Endothelial cell of umbilical vein (primary cell): ENCODE results near the gene ZNF385C. TPM values are rescaled to one million over a fixed set of nuclear protein-coding genes. Genes with fewer than 3 reads are reported as not detected.

Experiments used
- BruUV-seq: library from RNA; stranded (reverse); fragments of 400-500 nt; replicated peaks from 2 replicates; lab custom pipeline; 2021; lab: Mats Ljungman, UMichigan
- CTCF ChIA-PET: fragments of 300-600, 350-600 bp; sonication (Branson Sonifier 250); formaldehyde crosslinking; loops from one replicate; lab custom pipeline; 2021; ENCODE audit warnings: antibody characterized with exemption, inconsistent platforms; lab: Charles Lee
- POLR2A ChIA-PET: fragments of 300-600, 350-600 bp; sonication (Branson Sonifier 250); formaldehyde crosslinking; loops from one replicate; lab custom pipeline; 2021; ENCODE audit warnings: antibody characterized with exemption, inconsistent platforms; lab: Charles Lee
- DNase-seq: peaks from one replicate; pipeline ENCODE4 v3.0.0-alpha.2; 2011; ENCODE audit warnings: low read depth, low spot score
- FAIRE-seq: peaks from 2 replicates; lab custom pipeline; 2011; peaks lifted over from hg19 to GRCh38; lab: Jason Lieb, UNC
- H2AFZ ChIP-seq: 2 replicates; pipeline ENCODE4 v1.6.0; 2012; ENCODE audit warnings: low read depth, low read length, control low read depth, inconsistent platforms
- H3K27ac ChIP-seq: 2 replicates; pipeline ENCODE4 v1.5.1; 2011; ENCODE audit warnings: low read depth, mild to moderate bottlenecking, control low read depth, low read length, moderate library complexity; ENCODE audit not compliant: insufficient read depth
- H3K27me3 ChIP-seq, 2 experiments: 2 replicates each; pipeline versions ENCODE4 v1.6.0 to v1.6.1; 2011; ENCODE audit warnings: low read length in 2 of 2, mixed read lengths in 1 of 2; ENCODE audit not compliant: control insufficient read depth in 2 of 2, insufficient read depth in 2 of 2
- H3K36me3 ChIP-seq, 2 experiments: 2 replicates in 1 of 2; 3 replicates in 1 of 2; pipeline ENCODE4 v1.5.1; 2011; ENCODE audit warnings: low read length in 2 of 2, mild to moderate bottlenecking in 1 of 2, moderate library complexity in 1 of 2; ENCODE audit not compliant: control insufficient read depth in 2 of 2, insufficient read depth in 2 of 2; ENCODE audit errors: extremely low read depth in 1 of 2
- H3K4me1 ChIP-seq: 3 replicates; pipeline ENCODE4 v1.5.1; 2011; ENCODE audit warnings: mild to moderate bottlenecking, low read length; ENCODE audit not compliant: control insufficient read depth, insufficient read depth; ENCODE audit errors: extremely low read depth
- H3K4me2 ChIP-seq: 2 replicates; pipeline ENCODE4 v1.6.1; 2011; ENCODE audit warnings: low read length, control low read depth, mixed read lengths; ENCODE audit not compliant: insufficient read depth
- H3K4me3 ChIP-seq, 3 experiments: fragments of 200-600 bp in 1 of 3; sonication (generic), shearing (Covaris generic) in 1 of 3; replicated peaks in 1 of 3; 2 replicates each; pipeline ENCODE4 v1.5.1; 2011 to 2016; ENCODE audit warnings: control low read depth in 3 of 3, low read length in 3 of 3, mild to moderate bottlenecking in 2 of 3, inconsistent platforms in 1 of 3, low read depth in 1 of 3, moderate library complexity in 1 of 3; ENCODE audit not compliant: insufficient read depth in 1 of 3
- H3K79me2 ChIP-seq: 2 replicates; pipeline ENCODE4 v1.6.0; 2012; ENCODE audit warnings: low read length, inconsistent platforms; ENCODE audit not compliant: control insufficient read depth, insufficient read depth
- H3K9ac ChIP-seq: replicated peaks from 2 replicates; pipeline ENCODE3; 2011; ENCODE audit warnings: low read length, control low read depth; ENCODE audit not compliant: insufficient read depth; ENCODE audit errors: extremely low read depth
- H3K9me1 ChIP-seq: replicated peaks from 3 replicates; pipeline ENCODE4 v1.6.0; 2011; ENCODE audit warnings: mild to moderate bottlenecking, low read length; ENCODE audit not compliant: control insufficient read depth, insufficient read depth; ENCODE audit errors: extremely low read depth
- H3K9me3 ChIP-seq: replicated peaks from 2 replicates; pipeline ENCODE4 v1.5.1; 2012; ENCODE audit warnings: low read length, inconsistent platforms; ENCODE audit not compliant: control insufficient read depth, insufficient read depth
- H4K20me1 ChIP-seq: replicated peaks from 2 replicates; pipeline ENCODE3; 2011; ENCODE audit warnings: mild to moderate bottlenecking, low read length; ENCODE audit not compliant: control insufficient read depth, insufficient read depth; ENCODE audit errors: extremely low read depth
- EZH2 ChIP-seq: IDR thresholded peaks from 2 replicates; pipeline ENCODE4 v1.6.1; 2012; ENCODE audit warnings: borderline replicate concordance, low read depth, mild to moderate bottlenecking, moderate library complexity, low read length, inconsistent platforms; ENCODE audit not compliant: severe bottlenecking
- FOS ChIP-seq: IDR thresholded peaks from 2 replicates; pipeline ENCODE4 v1.6.1; 2011; ENCODE audit warnings: mild to moderate bottlenecking, low read length, moderate library complexity, borderline replicate concordance; ENCODE audit not compliant: insufficient read depth
- GATA2 ChIP-seq: IDR thresholded peaks from 2 replicates; pipeline ENCODE4 v1.7.0; 2011; ENCODE audit warnings: low read depth, mild to moderate bottlenecking, moderate library complexity, mixed read lengths, low read length; ENCODE audit not compliant: insufficient read length, insufficient read depth
- JUN ChIP-seq: IDR thresholded peaks from 2 replicates; pipeline ENCODE4 v1.6.1; 2011; ENCODE audit warnings: borderline replicate concordance, low read depth; ENCODE audit not compliant: insufficient read length, insufficient read depth
- MYC ChIP-seq: IDR thresholded peaks from one replicate; pipeline ENCODE4 v1.6.1; 2011; ENCODE audit warnings: mild to moderate bottlenecking, low read depth, low read length
- POLR2A ChIP-seq: IDR thresholded peaks from 2 replicates; pipeline ENCODE4 v1.6.1; 2012; ENCODE audit warnings: low read depth, mild to moderate bottlenecking, control low read depth, low read length
- POLR2AphosphoS5 ChIP-seq: IDR thresholded peaks from 2 replicates; pipeline ENCODE4 v1.6.1; 2012; ENCODE audit warnings: low read depth, mild to moderate bottlenecking, control low read depth, low read length, moderate library complexity; ENCODE audit not compliant: insufficient read depth
- dilution Hi-C: fragments of 300-500 bp; cut with MboI; formaldehyde crosslinking; loops from one replicate; pipeline ENCODE4 v1.15.0; 2019; ENCODE audit warnings: low sequenced_read_pairs; ENCODE audit not compliant: extremely low pct_ligation_motif_present
- intact Hi-C: fragments of 100-400 bp; cut with micrococcal nuclease; formaldehyde crosslinking; loops from one replicate; pipeline ENCODE4 v1.10.0; 2022
- polyA plus RNA-seq, 4 experiments: library from polyadenylated mRNA; depleted of rRNA in 3 of 4; stranded (reverse) in 3 of 4; unstranded in 1 of 4; fragments of >200 nt; gene quantifications; 2 replicates each; pipeline versions ENCODE4 v1.2.1 to v1.2.3, GENCODE V29; 2011 to 2012; ENCODE audit warnings: missing spikeins in 1 of 4
- total RNA-seq: library from RNA; stranded (reverse); gene quantifications from 2 replicates; pipeline ENCODE4 v1.2.3, GENCODE V29; 2021
- TF ChIP-seq, protein P1 (sequence below), 2 donors: IDR thresholded peaks; 1 replicate in 1 of 2; 2 replicates in 1 of 2; pipeline ENCODE4 v1.5.1; 2011; ENCODE audit warnings: low read length in 2 of 2, mild to moderate bottlenecking in 2 of 2, moderate library complexity in 2 of 2, control low read depth in 1 of 2, inconsistent platforms in 1 of 2, low read depth in 1 of 2; ENCODE audit not compliant: insufficient read depth in 1 of 2; ENCODE audit errors: extremely low read depth in 1 of 2
- TF ChIP-seq, protein P2 (sequence below): IDR thresholded peaks from 2 replicates; pipeline ENCODE4 v1.6.1; 2011; ENCODE audit not compliant: insufficient read depth, insufficient read length

The ZNF385C gene
- total and polyA plus RNA-seq, 2 donors (not counting 3 experiments of a cell fraction or from before 2014, with no cell fraction given): 0.07 TPM; not detected in 1

GRCh38 chr17:42005166-42005565, 93.1 kb downstream of the ZNF385C start:
- H3K4me1 ChIP-seq: peaks cover 21% of the 10 kb centered on the region
- DNase-seq (no peak), FAIRE-seq (no peak)
- H3K27ac ChIP-seq: no peak overlapping the region
- H3K9me1 ChIP-seq: no peaks in the 10 kb centered on the region
- ChIA-PET CTCF (interaction anchor here (3.2 kb wide), 1 partner anchor 15 kb away, joined by 13 read pairs; the partner anchor contains the start of gene NKIRAS2), POLR2A (no interaction called here)
- H3K9ac ChIP-seq: no peak overlapping the region
- BruUV-seq: no TSS peak
- dilution Hi-C loops: no loop called here
- TF ChIP-seq, protein P1, sequence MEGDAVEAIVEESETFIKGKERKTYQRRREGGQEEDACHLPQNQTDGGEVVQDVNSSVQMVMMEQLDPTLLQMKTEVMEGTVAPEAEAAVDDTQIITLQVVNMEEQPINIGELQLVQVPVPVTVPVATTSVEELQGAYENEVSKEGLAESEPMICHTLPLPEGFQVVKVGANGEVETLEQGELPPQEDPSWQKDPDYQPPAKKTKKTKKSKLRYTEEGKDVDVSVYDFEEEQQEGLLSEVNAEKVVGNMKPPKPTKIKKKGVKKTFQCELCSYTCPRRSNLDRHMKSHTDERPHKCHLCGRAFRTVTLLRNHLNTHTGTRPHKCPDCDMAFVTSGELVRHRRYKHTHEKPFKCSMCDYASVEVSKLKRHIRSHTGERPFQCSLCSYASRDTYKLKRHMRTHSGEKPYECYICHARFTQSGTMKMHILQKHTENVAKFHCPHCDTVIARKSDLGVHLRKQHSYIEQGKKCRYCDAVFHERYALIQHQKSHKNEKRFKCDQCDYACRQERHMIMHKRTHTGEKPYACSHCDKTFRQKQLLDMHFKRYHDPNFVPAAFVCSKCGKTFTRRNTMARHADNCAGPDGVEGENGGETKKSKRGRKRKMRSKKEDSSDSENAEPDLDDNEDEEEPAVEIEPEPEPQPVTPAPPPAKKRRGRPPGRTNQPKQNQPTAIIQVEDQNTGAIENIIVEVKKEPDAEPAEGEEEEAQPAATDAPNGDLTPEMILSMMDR (IDR thresholded peaks at IDR 0.05; ENCODE audit: extremely low read depth in 1 of 2, insufficient read depth in 1 of 2, low read depth in 1 of 2, low read length in 2 of 2): no peak
- no peak for TF ChIP-seq POLR2AphosphoS5
- TF ChIP-seq EZH2: no peak
- TF ChIP-seq GATA2: no peak
- TF ChIP-seq, protein P2, sequence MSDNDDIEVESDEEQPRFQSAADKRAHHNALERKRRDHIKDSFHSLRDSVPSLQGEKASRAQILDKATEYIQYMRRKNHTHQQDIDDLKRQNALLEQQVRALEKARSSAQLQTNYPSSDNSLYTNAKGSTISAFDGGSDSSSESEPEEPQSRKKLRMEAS: no peak
- no peak for TF ChIP-seq JUN
- no peak for TF ChIP-seq POLR2A
- no peak for TF ChIP-seq FOS
- TF ChIP-seq MYC: no peak
- H4K20me1 ChIP-seq: peaks cover 11% of the 10 kb centered on the region
- H3K9me3 ChIP-seq: no peaks in the 10 kb centered on the region
- no peak overlapping the region for H2AFZ ChIP-seq
- H3K36me3 ChIP-seq: peaks cover 6 to 8% of the 10 kb centered on the region in 2 experiments
- no peak overlapping the region for H3K4me3 ChIP-seq
- no peaks in the 10 kb centered on the region for H3K27me3 ChIP-seq
- H3K79me2 ChIP-seq: peaks cover 92% of the 10 kb centered on the region
- intact Hi-C loops: no loop called here
- H3K4me2 ChIP-seq: no peak overlapping the region
